Liver (tissue), 9 donors: ENCODE measurements around the gene NCOR1. TPM values are rescaled to one million over a fixed set of nuclear protein-coding genes. Genes with fewer than 3 reads are reported as not detected.

Experiments
- DNase-seq: peaks from one replicate; pipeline ENCODE4 v3.0.0-alpha.2; 2017; ENCODE audit warnings: low spot score
- H3K27ac ChIP-seq, 2 donors: one replicate each; pipeline ENCODE4 v1.7.0; 2013; ENCODE audit warnings: inconsistent platforms in 2 of 2, low read length in 2 of 2, control low read depth in 1 of 2, low read depth in 1 of 2, mild to moderate bottlenecking in 1 of 2
- H3K27me3 ChIP-seq, 4 donors: one replicate each; pipeline versions ENCODE4 v1.6.1 to v1.7.0; 2013; ENCODE audit warnings: low read length in 3 of 4, inconsistent platforms in 1 of 4, mild to moderate bottlenecking in 1 of 4, moderate library complexity in 1 of 4; ENCODE audit not compliant: control insufficient read depth in 4 of 4, insufficient read depth in 4 of 4
- H3K36me3 ChIP-seq, 4 donors: one replicate each; pipeline versions ENCODE4 v1.6.1 to v1.7.0; 2013; ENCODE audit warnings: low read length in 3 of 4, mild to moderate bottlenecking in 3 of 4, low read depth in 1 of 4, moderate library complexity in 1 of 4; ENCODE audit not compliant: control insufficient read depth in 4 of 4, insufficient read depth in 3 of 4
- H3K4me1 ChIP-seq, 4 donors: one replicate each; pipeline versions ENCODE4 v1.6.1 to v1.7.0; 2013; ENCODE audit warnings: low read length in 3 of 4, mild to moderate bottlenecking in 3 of 4, moderate library complexity in 1 of 4; ENCODE audit not compliant: control insufficient read depth in 4 of 4, insufficient read depth in 4 of 4
- H3K4me3 ChIP-seq, 3 donors: one replicate each; pipeline versions ENCODE4 v1.6.1 to v1.7.0; 2013; ENCODE audit warnings: low read length in 3 of 3, control low read depth in 1 of 3, low read depth in 1 of 3, mild to moderate bottlenecking in 1 of 3
- H3K9ac ChIP-seq, 2 donors: one replicate each; pipeline ENCODE4 v1.7.0; 2013; ENCODE audit warnings: low read length in 2 of 2, mild to moderate bottlenecking in 2 of 2, moderate library complexity in 2 of 2, control low read depth in 1 of 2, low read depth in 1 of 2
- H3K9me3 ChIP-seq, 4 donors: one replicate each; pipeline versions ENCODE4 v1.6.1 to v1.7.0; 2013; ENCODE audit warnings: low read length in 3 of 4; ENCODE audit not compliant: control insufficient read depth in 4 of 4
- EGR1 ChIP-seq, 2 donors: IDR thresholded peaks; 2 replicates each; pipeline ENCODE4 v1.6.1; 2016 to 2018; ENCODE audit warnings: antibody characterized with exemption in 2 of 2, low read depth in 2 of 2
- FOXA1 ChIP-seq: IDR thresholded peaks from 2 replicates; pipeline ENCODE4 v1.6.1; 2016; ENCODE audit warnings: antibody characterized with exemption
- FOXA2 ChIP-seq: IDR thresholded peaks from 2 replicates; pipeline ENCODE4 v1.6.1; 2016; ENCODE audit warnings: antibody characterized with exemption
- GABPA ChIP-seq, 2 donors: IDR thresholded peaks in 1 of 2; conservative IDR thresholded peaks in 1 of 2; 2 replicates each; pipeline ENCODE4 v1.6.1; 2016; ENCODE audit warnings: antibody characterized with exemption in 2 of 2, mild to moderate bottlenecking in 1 of 2, moderate library complexity in 1 of 2
- HNF4A ChIP-seq, 2 donors: conservative IDR thresholded peaks; 2 replicates each; pipeline ENCODE4 v1.6.1; 2016; ENCODE audit warnings: antibody characterized with exemption in 2 of 2, mild to moderate bottlenecking in 2 of 2
- HNF4G ChIP-seq: IDR thresholded peaks from 2 replicates; pipeline ENCODE4 v1.6.1; 2016; ENCODE audit warnings: antibody characterized with exemption
- JUND ChIP-seq, 2 donors: IDR thresholded peaks; 2 replicates each; pipeline ENCODE4 v1.6.1; 2016; ENCODE audit warnings: antibody characterized with exemption in 2 of 2
- MAX ChIP-seq: IDR thresholded peaks from 2 replicates; pipeline ENCODE4 v1.6.1; 2016; ENCODE audit warnings: antibody characterized with exemption
- RAD21 ChIP-seq, 2 donors: IDR thresholded peaks; 2 replicates each; pipeline ENCODE4 v1.6.1; 2016; ENCODE audit warnings: antibody characterized with exemption in 2 of 2, mild to moderate bottlenecking in 2 of 2
- REST ChIP-seq: IDR thresholded peaks from 2 replicates; pipeline ENCODE4 v1.6.1; 2016; ENCODE audit warnings: antibody characterized with exemption, mild to moderate bottlenecking
- SP1 ChIP-seq: IDR thresholded peaks from 2 replicates; pipeline ENCODE4 v1.6.1; 2018; ENCODE audit warnings: antibody characterized with exemption, mild to moderate bottlenecking
- YY1 ChIP-seq: IDR thresholded peaks from 2 replicates; pipeline ENCODE4 v1.6.1; 2016; ENCODE audit warnings: antibody characterized with exemption, mild to moderate bottlenecking
- ZBTB33 ChIP-seq: IDR thresholded peaks from 2 replicates; pipeline ENCODE4 v1.6.1; 2016; ENCODE audit warnings: antibody characterized with exemption
- WGBS: extraction: QIAGEN DNeasy Blood & Tissue Kit; methylation state at CpG from one replicate; pipeline ENCODE4 v1.1.7; 2013; 5-methylcytosine and 5-hydroxymethylcytosine counted together
- polyA plus RNA-seq, 2 donors: library from polyadenylated mRNA; stranded (reverse) in 1 of 2; unstranded in 1 of 2; fragments of 200-250 nt in 1 of 2; fragments of >200 nt in 1 of 2; fragmentation: Nextera tagmentation in 1 of 2; extraction: Ambion mirVana in 1 of 2; gene quantifications; one replicate each; pipeline versions ENCODE4 v1.2.1 to v1.2.3, GENCODE V29; 2013 to 2015
- total RNA-seq, 2 donors: library from RNA; depleted of rRNA; stranded (reverse); fragments of >200 nt; gene quantifications; one replicate each; pipeline ENCODE4 v1.2.3, GENCODE V29; 2014
- donor health status: healthy.
- donor health status: healthy.
- donor health status: healthy.
- donor health status: healthy.
- donor health status: healthy.

NCOR1 gene
- total and polyA plus RNA-seq, 4 donors = 23.6 to 94.8 (median 77.0) TPM

GRCh38 chr17:16104189-16104588, 111.1 kb downstream of the NCOR1 start:
- DNase-seq = no peak
- TF ChIP-seq MAX = no peak
- no peak for TF ChIP-seq YY1
- no peak for TF ChIP-seq FOXA1
- TF ChIP-seq ZBTB33 = no peak
- TF ChIP-seq HNF4G = no peak
- TF ChIP-seq REST = no peak
- Histone ChIP-seq H3K4me1 (peaks cover 2 to 12% (median 7%) of the 10 kb centered on the region in 4 donors), H3K9ac (no peak overlapping the region), H3K36me3 (peaks cover 12 to 24% (median 15%) of the 10 kb centered on the region in 4 donors), H3K9me3 (no peaks in the 10 kb centered on the region), H3K4me3 (no peak overlapping the region), H3K27me3 (no peaks in the 10 kb centered on the region), H3K27ac (no peak overlapping the region)
- 97% methylated on average over 4 of the region's 4 CpGs for WGBS

GRCh38 chr17:16101440-16101839, 113.9 kb downstream of the NCOR1 start:
- WGBS = 96% methylated on average over 6 of the region's 6 CpGs
- no peaks in the 10 kb centered on the region for H3K27me3 ChIP-seq
- H3K36me3 ChIP-seq = peaks cover 10 to 37% (median 32%) of the 10 kb centered on the region in 4 donors
- H3K9me3 ChIP-seq = no peaks in the 10 kb centered on the region
- TF ChIP-seq YY1 = no peak
- TF ChIP-seq REST = no peak
- TF ChIP-seq ZBTB33 = no peak
- no peak for TF ChIP-seq HNF4A (conservative IDR thresholded peaks at IDR 0.05)
- TF ChIP-seq RAD21 (IDR thresholded peaks at IDR 0.05) = no peak
- no peak for TF ChIP-seq GABPA (IDR thresholded peaks at IDR 0.05 in 1 of 2, conservative IDR thresholded peaks at IDR 0.05 in 1 of 2)
- TF ChIP-seq HNF4G = no peak
- TF ChIP-seq SP1 = no peak
- TF ChIP-seq EGR1 (IDR thresholded peaks at IDR 0.05; ENCODE audit: low read depth in 2 of 2) = no peak
- no peak for TF ChIP-seq FOXA2
- no peak for TF ChIP-seq JUND (IDR thresholded peaks at IDR 0.05)
- no peak overlapping the region for H3K27ac ChIP-seq
- no peak overlapping the region for H3K4me3 ChIP-seq
- peaks cover 0 to 4% (median 1%) of the 10 kb centered on the region in 4 donors for H3K4me1 ChIP-seq
- H3K9ac ChIP-seq = no peak overlapping the region
- no peak for DNase-seq
